GM12875 (cell line): Measurements from ENCODE around the gene COL26A1.

Source experiments
- H3K4me3 ChIP-seq: one replicate; pipeline ENCODE4 v1.5.1; 2011; ENCODE audit warnings: low read depth, low read length, control low read depth
- CTCF ChIP-seq: IDR thresholded peaks from 2 replicates; pipeline ENCODE4 v1.5.1; 2011; ENCODE audit warnings: low read depth, mild to moderate bottlenecking, control low read depth, inconsistent platforms, low read length, moderate library complexity, borderline replicate concordance; ENCODE audit not compliant: insufficient read depth

Gene COL26A1

GRCh38 chr7:101395376-101395775 lies 32.7 kb downstream of the COL26A1 start:
- TF ChIP-seq CTCF = no peak
- H3K4me3 ChIP-seq = no peak overlapping the region

GRCh38 chr7:101397243-101397642 lies 34.6 kb downstream of the COL26A1 start:
- TF ChIP-seq CTCF = no peak
- no peak overlapping the region for H3K4me3 ChIP-seq

GRCh38 chr7:101397770-101398324 lies 35.2 kb downstream of the COL26A1 start:
- no peak for TF ChIP-seq CTCF
- no peak overlapping the region for H3K4me3 ChIP-seq

- TF ChIP-seq CTCF = no peak
- H3K4me3 ChIP-seq = no peak overlapping the region
These were observed 36.0 kb downstream of the COL26A1 start for GRCh38 chr7:101398396-101399289.

- no peak for TF ChIP-seq CTCF
- H3K4me3 ChIP-seq = no peak overlapping the region
These were observed 37.1 kb downstream of the COL26A1 start for GRCh38 chr7:101399759-101400158.

GRCh38 chr7:101400751-101401150 lies 38.1 kb downstream of the COL26A1 start:
- H3K4me3 ChIP-seq = no peak overlapping the region
- TF ChIP-seq CTCF = no peak
